ENCODE data around the gene CASZ1. TPM values are rescaled to one million over a fixed set of nuclear protein-coding genes. Genes with fewer than 3 reads are reported as not detected.

Gene CASZ1
- total and polyA plus RNA-seq, 10 of the 15 experiments (the other 5 are each of a cell fraction or from before 2014, with no cell fraction given): 0.52 to 9.8 (median 3.7) TPM

DNA sequence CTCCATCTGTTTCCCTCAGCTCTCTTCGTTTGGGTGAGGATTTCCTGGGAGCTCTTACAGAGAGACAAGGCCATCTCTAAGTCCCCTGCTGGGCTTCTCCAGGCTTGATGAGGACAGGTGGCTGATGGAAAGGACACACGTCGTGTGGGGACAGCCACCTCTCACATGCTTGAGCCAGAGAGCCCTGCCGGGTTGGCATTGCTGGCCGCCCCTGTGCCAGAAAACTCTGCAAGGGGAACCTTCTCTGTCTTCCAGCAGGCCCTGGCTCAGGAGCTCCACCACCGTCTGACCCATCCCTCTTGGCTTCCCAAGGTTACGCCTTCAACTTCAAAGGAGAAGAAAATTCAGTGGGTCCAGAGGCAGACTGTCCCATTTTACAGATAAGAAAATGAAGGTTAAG is 82.8 kb downstream of the CASZ1 start:
- CTCF ChIA-PET: no interaction called here
- 34% methylated on average over 7 of the region's 7 CpGs for WGBS (ENCODE audit: insufficient coverage, insufficient replicate concordance, low lambda C conversion rate, missing lambda C conversion rate)
- TF ChIP-seq MEF2A (IDR thresholded peaks at IDR 0.05; ENCODE audit: insufficient read depth, low read depth, low read length) (no peak), NFYA (IDR thresholded peaks at IDR 0.05; ENCODE audit: borderline replicate concordance, low read depth, low read length) (no peak)
- Histone ChIP-seq H3K27me3 (replicated peaks in 1 of 2; ENCODE audit: control insufficient read depth in 2 of 2, insufficient read depth in 2 of 2, low read length in 1 of 2) (peaks cover 2 to 3% of the 10 kb centered on the region in 2 experiments; a peak in 3 of 4 replicates), H3K9me3 (replicated peaks; ENCODE audit: control insufficient read depth, insufficient read depth, low read length) (no peaks in the 10 kb centered on the region), H3K36me3 (ENCODE audit: control insufficient read depth in 2 of 2, insufficient read depth in 2 of 2, low read length in 1 of 2) (no peaks in the 10 kb centered on the region), H3K4me2 (ENCODE audit: control insufficient read depth, insufficient read depth) (no peak overlapping the region), H4K20me1 (ENCODE audit: control insufficient read depth, insufficient read depth) (no peaks in the 10 kb centered on the region), H3K27ac (ENCODE audit: control insufficient read depth, insufficient read depth) (no peak overlapping the region), H2AFZ (ENCODE audit: control insufficient read depth, low read depth, low read length) (no peak overlapping the region), H3K9ac (ENCODE audit: control insufficient read depth, insufficient read depth, low read length) (no peak overlapping the region), H3K4me3 (no peak overlapping the region), H3K4me1 (ENCODE audit: control insufficient read depth, insufficient read depth, low read length) (no peaks in the 10 kb centered on the region), H3K79me2 (ENCODE audit: control insufficient read depth, insufficient read depth, low read length) (no peaks in the 10 kb centered on the region)
- SMC1A ChIA-PET (ENCODE audit: uncharacterized antibody, unreplicated experiment): interaction anchor here (1.1 kb wide), 1 partner anchor 164 kb away, joined by 3 read pairs; no protein-coding TSS in a partner anchor
- POLR2A ChIA-PET: interaction anchor here (0.6 kb wide), 1 partner anchor 16 kb away, joined by 3 read pairs; no protein-coding TSS in a partner anchor
- intact Hi-C loops (cut with micrococcal nuclease; ENCODE audit: unreplicated experiment) (no loop called here), in situ Hi-C loops (cut with MboI) (no loop called here)
- BruUV-seq (replicated peaks): no TSS peak
- DNase-seq (ENCODE audit: low read depth, low spot score) (no peak), FAIRE-seq (no peak), ATAC-seq (no peak)
- RAD21 ChIA-PET (ENCODE audit: unreplicated experiment): no interaction called here

DNA sequence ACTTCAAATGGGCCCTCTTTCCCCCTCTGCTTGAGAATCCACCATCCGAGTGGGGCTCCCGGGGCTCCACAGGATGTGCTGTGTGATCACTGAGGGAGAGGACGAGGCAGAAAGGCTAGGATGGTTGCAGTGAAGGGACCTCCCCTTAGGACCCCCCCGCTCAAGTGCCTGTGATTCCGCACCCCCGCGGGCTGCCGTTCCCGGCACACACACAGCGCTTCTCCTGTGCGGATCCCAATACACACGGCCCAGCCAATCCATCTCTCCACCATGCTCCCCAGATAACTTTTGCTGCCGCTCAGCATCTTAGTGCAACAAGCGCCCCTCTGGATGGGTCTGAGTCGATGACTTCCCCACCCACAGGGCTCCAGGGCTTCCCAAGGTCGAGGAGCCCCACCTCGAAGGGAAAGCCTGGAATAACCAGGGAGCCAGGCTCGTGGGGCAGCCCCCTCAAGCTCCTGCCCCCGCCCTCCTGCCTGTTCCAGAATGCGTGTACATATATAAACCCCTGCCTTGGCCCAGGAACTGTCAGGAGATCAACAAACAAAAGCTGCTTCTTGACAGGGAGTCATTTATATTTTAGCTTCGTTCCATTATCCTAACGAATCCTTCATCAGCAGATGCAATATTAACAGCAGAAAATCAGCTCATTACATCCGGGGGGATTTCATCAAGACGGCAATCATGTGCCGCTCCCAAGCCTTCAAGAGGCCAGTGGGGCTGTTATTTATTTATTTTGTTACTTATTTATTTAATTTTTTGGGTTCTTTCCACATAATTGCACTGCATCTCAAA is 83.7 kb downstream of the CASZ1 start:
- ATAC-seq: no peak
- 42% methylated on average over 25 of the region's 25 CpGs for WGBS (ENCODE audit: insufficient coverage, insufficient replicate concordance, low lambda C conversion rate, missing lambda C conversion rate)
- Histone ChIP-seq H3K4me2 (ENCODE audit: control insufficient read depth, insufficient read depth) (no peak overlapping the region), H2AFZ (ENCODE audit: control insufficient read depth, low read depth, low read length) (no peak overlapping the region), H3K4me1 (ENCODE audit: control insufficient read depth, insufficient read depth, low read length) (no peaks in the 10 kb centered on the region), H3K9me3 (replicated peaks; ENCODE audit: control insufficient read depth, insufficient read depth, low read length) (no peaks in the 10 kb centered on the region), H3K27ac (ENCODE audit: control insufficient read depth, insufficient read depth) (no peak overlapping the region), H3K79me2 (ENCODE audit: control insufficient read depth, insufficient read depth, low read length) (no peaks in the 10 kb centered on the region), H4K20me1 (ENCODE audit: control insufficient read depth, insufficient read depth) (no peaks in the 10 kb centered on the region), H3K36me3 (ENCODE audit: control insufficient read depth in 2 of 2, insufficient read depth in 2 of 2, low read length in 1 of 2) (no peaks in the 10 kb centered on the region), H3K27me3 (replicated peaks in 1 of 2; ENCODE audit: control insufficient read depth in 2 of 2, insufficient read depth in 2 of 2, low read length in 1 of 2) (peaks cover 2 to 3% of the 10 kb centered on the region in 2 experiments; a peak in 3 of 4 replicates), H3K9ac (ENCODE audit: control insufficient read depth, insufficient read depth, low read length) (no peak overlapping the region), H3K4me3 (no peak overlapping the region)
- no peak for DNase-seq (ENCODE audit: low read depth, low spot score)
- intact Hi-C loops (cut with micrococcal nuclease; ENCODE audit: unreplicated experiment): no loop called here
- in situ Hi-C loops (cut with MboI): no loop called here
- ChIA-PET POLR2A (no interaction called here), RAD21 (ENCODE audit: unreplicated experiment) (no interaction called here), SMC1A (ENCODE audit: uncharacterized antibody, unreplicated experiment) (no interaction called here), CTCF (no interaction called here)
- TF ChIP-seq ESRRA (IDR thresholded peaks at IDR 0.05; ENCODE audit: low read length) (no peak), NR2F1 (conservative IDR thresholded peaks at IDR 0.05) (no peak), NR2C2 (IDR thresholded peaks at IDR 0.05; ENCODE audit: borderline replicate concordance, control insufficient read depth, insufficient read length, low read depth) (no peak), POLR2AphosphoS5 (IDR thresholded peaks at IDR 0.05; ENCODE audit: low read length) (no peak)
- TF ChIP-seq, protein P1, sequence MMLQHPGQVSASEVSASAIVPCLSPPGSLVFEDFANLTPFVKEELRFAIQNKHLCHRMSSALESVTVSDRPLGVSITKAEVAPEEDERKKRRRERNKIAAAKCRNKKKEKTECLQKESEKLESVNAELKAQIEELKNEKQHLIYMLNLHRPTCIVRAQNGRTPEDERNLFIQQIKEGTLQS (IDR thresholded peaks at IDR 0.05; ENCODE audit: borderline replicate concordance, extremely low read depth, low read depth, low read length): no peak
- no peak for FAIRE-seq
- BruUV-seq (replicated peaks): no TSS peak
